Medulla oblongata (tissue), 1 donor: ENCODE data around the gene MTURN.
"Not testable (repeated sequence)": the region's sequence is repeated elsewhere in the genome, so short reads cannot be mapped to it uniquely, and the experiment has no call there.

Source experiments
- DNase-seq: peaks from one replicate; pipeline ENCODE4 v3.0.0-alpha.2; 2015; ENCODE audit errors: extremely low spot score

MTURN gene

DNA sequence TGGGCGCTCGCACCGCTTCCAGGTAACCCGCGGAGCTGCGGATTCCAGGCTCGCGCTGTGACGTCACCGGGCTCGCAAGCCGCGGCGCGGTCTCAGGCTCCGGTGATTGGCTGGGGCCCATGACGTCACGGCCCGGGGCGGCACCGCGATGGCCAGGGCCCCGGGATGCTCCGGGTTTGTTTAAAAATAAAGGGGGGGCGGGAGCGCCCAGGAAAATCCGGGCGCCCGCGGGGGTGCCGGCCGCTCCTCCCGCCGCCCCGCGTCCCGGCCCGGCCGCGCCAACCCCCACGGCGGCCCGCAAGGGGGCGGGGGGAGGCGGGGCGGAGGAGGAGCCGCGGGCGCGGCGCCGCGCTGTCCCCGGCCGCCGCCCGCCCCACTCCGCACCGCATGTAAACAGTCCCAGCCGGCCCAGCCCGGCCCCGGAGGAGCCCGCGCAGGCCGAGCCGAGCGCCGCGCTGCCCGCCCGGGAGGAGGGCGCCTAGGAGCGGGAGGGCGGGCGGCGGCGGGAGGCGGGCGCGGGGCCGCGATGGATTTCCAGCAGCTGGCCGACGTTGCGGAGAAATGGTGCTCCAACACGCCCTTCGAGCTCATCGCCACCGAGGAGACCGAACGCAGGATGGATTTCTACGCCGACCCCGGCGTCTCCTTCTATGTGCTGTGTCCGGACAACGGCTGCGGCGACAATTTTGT, at the start of gene MTURN:
TSS of gene MTURN (plus strand) at position 376 of the 690 bp plus-strand sequence. CDS start at position 527, 151 bp downstream.
- peak; percentile 88 for DNase-seq

DNA sequence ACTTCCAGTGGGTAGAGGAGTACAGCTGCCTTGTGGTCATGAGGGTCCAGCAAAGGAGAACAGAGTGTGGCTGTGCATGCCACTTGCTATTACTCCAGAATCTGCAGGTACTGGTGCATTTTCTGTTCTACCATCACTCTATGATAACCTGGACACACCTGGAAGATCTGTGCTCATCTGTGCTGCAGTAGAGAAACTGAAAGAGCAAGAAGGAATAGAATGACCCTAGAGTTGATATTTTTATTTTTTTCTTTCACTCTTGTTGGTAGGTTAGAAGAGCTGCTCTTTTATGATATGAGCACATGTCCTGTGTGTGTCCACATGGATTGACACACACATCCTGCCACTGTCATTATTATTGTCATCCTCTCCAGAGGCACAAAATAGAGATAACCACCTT, 48.3 kb upstream of the MTURN start:
- no peak for DNase-seq

DNA sequence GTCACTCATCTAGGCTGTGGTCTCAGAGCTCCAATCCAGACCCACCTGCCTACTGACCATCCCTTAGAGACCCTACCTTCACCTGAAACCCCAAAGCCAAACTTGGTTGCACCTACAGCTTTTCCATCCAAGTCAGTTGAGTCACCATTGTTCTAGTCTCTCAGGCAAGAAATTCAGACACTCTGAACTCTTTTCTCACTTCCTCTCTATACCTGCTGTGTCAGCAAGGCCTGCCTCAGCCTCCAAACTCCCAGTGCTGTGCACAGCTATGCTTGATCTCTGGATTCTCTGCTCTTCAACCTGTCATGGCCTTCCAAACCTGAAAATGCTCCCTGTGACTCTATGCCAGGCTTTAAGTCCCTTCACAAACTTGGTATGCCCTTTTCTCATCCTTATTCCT, 47.4 kb upstream of the MTURN start:
- DNase-seq: peak; percentile 37

DNA sequence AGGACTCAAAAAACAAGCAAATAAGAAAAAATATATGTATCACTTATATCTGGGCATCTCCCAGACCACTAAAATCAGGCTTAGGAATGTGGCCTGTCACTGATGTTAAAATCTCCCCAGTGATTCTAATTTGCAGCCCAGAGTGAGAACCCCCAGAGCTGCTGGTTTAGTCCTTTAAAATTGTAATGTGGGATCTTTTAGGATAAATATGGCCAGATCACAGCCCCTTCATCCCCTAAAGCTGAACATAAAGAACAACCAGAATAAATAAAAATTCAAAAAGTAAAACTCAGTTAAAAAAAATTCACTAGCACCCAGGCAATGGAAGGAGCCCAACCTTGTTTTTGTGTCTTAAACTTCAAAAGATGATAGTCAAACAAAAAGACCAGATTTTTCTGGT, 46.4 kb upstream of the MTURN start:
- DNase-seq: no peak

DNA sequence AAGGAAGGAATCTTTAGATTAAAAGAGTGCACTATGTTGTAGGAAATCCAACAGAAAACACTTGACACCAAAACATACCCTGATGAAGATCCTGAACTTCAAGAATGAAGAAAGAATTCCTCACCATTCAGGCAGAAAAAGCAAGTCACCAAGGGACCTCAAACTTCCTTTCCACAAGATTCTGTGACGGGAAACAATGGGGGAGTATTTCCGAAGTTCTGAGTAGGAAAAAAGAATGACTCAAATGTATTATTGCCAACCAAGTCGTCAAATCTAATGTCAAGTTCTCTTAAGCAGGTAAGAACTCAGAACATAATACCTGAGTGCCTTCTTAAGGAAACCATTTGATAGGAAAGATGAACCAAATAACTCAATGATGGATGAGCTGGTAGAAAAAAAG, 44.7 kb upstream of the MTURN start:
- DNase-seq: no peak

DNA sequence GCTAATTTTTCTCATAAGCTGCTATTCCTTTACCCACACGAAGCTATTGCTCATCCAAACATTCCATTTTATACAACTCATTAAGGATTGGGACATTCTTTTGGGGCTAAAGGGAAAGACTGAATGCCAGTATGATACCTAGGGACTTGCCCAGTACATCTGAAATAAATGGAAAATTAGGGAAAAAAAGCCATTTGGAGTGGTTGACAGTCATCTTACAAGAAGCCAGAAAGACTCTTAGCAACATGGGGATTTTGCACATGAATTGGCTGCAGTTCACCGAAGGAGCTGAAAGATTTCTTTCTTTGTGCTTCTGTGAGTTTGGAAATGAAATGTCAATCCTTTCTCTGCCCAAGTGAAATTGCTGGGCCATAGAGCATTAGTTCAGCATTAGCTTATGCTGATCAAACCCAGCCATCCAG, 43.3 kb upstream of the MTURN start:
- peak; percentile 28 for DNase-seq

DNA sequence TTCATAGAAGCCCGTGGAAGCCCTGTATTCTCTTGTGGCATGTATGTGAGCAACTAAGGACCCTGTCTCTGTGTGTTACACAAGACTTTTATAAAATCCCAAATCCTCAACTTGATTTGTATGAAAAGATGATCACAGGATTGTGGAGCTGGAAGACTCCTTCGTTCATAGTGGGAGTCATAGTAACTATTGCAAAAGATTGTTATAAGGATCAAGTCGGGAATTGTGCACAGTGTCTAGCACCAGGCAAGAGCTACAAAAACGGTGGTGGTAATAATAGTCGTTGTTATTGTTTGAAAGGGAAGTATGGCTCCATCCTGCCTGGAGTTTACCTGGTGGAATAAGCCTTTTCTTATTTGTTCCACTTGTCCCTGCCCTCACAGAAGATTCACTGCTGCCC, 42.8 kb upstream of the MTURN start:
- DNase-seq: no peak

DNA sequence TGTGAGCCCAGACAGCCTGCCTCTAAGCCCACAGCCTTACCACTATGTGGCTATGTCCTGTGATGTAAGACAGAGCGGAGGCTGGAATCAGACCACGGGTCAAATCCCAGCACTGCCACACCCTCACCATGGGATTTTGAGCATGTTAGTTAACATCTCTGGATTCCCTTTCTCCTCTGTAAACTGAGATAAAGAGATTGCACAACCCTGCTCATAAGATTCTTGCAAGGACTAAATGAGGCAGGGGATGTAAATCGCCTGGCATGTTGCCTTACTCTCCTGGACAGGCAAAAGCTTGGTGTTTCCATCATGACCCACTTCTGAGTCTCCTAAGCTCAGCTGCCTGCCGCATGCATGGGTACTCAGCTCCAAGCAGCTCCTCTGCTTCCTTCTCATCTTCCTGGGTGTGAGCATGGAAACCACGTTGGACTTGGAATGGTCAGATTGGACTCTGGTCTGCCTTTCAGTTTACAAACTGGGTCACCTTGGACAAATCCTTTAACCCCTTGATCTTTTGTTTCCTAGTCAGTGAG, 41.3 kb upstream of the MTURN start:
- DNase-seq: no peak

DNA sequence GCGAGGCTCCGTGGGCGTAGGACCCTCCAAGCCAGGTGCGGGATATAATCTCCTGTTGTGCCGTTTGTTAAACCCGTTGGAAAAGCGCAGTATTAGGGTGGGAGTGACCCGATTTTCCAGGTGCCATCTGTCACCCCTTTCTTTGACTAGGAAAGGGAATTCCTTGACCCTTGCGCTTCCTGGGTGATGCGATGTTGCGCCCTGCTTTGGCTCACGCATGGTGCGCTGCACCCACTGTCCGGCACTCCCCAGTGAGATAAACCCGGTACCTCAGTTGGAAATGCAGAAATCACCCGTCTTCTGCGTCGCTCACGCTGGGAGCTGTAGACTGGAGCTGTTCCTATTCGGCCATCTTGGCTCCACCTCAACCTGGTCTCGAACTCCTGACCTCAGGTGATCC, 36.2 kb upstream of the MTURN start:
- DNase-seq: not testable (repeated sequence)

DNA sequence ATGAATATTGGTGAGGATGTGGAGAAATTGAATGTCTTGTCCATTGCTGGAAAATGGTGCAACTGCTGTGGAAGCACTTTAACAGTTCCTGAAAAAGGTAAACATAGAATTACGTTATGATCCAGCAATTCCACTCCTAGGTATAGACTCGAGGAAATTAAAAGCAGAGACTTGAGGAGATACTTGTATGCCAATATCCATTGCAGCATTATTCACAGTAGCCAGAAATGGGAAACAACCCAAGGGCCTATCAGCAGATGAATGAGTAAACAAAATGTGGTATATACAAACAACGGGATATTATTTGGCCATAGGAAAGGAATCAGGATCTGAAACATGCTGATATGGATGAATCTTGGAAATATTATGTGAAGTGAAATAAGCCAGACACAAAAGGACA, 32.5 kb upstream of the MTURN start:
- DNase-seq: no peak

DNA sequence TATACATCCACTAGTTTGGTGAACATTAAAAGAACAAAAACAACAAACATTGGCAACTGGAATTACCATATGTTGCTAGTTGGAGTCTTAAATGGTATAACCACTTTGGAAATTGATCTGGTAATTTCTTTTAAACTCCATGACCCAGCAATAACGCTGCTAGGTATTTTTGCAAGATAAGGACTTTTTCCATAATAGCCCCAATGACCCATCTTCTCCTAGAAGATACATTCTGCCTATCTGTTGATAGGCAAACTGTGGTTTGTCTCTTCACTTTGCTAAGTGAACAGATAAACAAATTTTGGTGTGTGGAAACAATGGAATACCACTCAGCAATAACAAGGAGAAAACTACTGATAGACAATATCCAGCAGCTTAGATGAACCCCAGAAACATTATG, 30.6 kb upstream of the MTURN start:
- DNase-seq: no peak

DNA sequence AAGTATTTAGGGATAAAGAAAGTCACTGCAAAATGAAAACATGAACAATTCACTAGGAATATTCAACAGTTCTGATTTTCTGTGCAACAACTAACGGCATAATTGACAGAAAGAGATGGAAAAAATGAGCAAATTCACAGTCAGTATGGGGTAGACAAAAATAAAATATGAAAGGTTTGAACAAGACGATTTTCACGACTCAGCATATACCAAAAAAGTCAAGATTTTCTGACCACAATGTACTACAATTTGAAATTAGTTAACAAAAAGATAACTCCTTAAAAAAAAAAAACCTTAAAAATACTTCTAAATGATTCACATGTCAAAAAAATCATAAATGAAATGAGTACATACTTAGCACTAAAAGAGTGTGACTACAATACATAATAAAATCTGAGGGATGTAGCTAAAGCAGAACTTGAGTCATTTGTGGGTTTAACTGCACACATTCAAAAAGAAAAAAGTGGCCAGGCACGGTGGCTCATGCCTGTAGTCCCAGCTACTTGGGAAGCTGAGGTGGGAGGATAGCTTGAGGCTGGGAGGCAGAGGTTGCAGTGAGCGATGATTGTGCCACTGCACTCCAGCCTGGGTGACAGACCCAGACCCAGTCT, 22.6 kb upstream of the MTURN start:
- DNase-seq: no peak

DNA sequence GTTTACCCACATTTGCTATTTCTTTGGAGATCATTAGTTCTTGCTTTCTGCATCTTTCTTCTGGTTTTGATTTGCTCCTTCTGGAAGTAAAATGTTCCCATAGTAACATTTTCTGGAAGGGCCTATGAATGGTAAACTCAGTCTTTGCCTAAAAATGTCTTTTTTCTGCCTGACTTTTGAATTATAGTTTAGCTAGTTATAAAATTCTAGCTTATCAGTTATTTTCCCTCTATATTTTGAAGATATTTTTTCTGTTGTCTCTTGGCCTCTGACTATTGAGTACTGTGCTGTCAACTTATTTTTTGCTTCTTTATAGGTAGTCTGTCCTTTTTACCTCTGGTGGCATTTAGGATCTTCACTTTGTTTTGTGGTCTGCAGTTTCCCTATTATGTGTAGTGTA, 21.6 kb upstream of the MTURN start:
- DNase-seq: no peak

DNA sequence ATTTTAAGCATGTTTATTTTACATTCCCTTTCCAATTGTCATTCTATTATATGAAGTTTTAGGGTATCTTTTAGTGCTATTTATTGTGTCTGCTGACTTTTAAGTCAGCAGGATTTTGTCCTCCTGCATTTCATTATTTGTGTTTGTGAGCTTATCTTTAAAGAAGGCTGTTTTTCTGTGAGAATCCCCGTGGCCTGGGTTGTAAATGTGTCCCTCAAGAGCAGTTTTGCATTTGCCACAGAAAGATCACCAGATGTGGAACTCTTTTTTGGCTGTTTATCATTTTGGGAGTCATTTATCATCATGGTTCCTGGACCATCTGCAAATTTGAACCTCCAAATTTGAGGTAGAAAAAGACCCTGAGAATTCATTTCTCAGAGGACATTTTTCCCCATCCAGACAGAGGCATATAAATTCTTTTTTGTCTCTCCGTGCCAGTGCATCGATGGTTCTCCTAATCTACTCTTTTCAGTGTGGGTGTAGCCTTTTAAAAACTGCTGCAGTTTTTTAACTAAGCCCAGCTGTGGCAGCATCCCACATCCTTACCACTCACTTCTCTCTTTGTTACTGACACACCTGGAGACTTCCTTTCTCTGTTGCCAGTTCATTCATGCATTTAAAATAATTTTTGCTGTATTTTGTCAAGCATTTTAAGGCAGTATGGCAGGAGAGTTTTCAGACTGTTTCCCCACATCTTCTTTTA, 20.1 kb upstream of the MTURN start:
- no peak for DNase-seq

DNA sequence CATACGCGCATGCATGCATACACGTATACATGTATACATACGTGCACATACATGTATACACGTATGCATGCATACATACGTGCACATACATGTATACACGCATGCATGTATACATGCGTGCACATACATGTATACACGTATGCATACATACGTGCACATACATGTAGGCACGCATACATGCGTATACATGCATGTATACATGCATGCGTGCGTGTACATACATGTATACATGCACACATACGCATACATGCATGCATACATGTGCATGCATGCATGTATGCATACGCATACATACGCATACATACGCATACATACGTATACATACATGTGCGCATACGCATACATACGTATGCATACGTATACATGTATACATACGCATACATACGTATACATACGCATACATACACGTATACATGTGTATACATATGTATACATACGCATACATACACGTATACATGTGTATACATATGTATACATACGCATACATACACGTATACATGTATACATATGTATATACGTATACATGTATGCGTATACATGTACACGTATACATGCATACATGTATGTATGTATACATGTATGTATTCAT, 19.0 kb upstream of the MTURN start:
- DNase-seq: no peak

DNA sequence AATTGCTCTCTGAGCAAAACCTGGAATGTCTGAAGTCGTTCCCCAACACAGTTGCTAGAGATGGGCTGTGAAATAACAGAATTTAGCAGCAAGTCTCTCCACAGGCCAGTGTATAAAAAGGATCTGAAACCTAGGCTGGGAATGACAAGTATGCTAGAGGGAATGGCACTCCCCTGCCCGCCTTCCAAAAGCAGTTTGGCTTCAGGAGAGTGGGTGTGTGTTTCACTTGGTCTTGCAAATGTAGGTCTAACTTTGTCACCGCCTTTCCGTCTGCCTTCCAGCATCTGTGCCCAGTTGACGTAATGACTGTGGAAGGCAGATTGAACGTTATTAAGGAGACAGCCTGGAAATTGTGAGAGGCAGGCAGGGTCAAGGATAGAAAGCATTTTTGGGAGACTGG, 18.0 kb upstream of the MTURN start:
- no peak for DNase-seq

DNA sequence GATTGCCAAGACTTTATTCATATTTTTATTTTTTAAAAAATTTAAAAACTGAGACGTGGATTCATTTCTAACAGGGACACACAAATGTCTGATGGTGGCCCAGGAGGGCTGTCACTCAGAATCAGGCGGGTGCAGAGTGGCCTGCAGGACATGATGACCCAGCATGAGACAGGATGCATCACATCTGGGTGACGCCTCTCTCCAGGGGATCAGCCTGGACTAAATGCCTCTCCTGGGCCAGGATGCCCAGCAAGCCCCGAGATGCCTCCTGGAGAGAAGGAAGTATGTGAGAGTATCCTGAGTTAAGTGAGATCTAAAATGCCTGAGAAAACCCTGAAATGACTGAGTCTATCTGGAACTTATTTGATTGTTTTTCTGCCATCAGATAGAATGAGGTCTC, 16.9 kb upstream of the MTURN start:
- no peak for DNase-seq

DNA sequence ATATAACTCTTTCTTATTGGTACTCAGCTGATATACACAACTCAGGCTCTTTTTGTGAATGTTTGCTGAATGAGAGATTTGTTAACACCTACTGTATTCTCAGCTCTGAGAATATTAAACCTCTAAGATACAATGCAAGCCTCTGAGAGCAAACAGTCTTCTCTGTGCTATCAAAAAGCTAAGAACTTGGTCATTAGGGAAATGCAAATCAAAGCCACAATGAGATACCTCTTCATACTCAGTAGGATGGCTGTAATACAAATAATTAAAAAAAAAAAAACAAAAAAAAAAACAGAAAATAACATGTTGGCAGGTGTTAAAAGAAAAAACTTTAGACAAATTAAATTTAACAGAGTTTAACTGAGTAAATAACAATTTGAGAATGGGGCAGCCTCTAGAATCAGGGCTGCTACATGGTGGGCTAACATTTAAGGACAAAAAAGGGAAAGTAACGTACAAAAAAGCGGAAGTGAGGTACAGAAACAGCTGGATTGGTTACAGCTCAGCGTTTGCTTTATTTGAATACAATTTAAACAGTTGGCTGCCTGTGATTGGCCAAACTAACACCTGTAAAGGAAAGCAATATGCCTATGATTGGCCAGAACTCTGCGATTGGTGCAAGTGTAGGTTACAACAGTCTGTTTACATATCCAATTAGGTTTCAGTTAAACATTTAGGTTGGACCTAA, 14.8 kb upstream of the MTURN start:
- no peak for DNase-seq

DNA sequence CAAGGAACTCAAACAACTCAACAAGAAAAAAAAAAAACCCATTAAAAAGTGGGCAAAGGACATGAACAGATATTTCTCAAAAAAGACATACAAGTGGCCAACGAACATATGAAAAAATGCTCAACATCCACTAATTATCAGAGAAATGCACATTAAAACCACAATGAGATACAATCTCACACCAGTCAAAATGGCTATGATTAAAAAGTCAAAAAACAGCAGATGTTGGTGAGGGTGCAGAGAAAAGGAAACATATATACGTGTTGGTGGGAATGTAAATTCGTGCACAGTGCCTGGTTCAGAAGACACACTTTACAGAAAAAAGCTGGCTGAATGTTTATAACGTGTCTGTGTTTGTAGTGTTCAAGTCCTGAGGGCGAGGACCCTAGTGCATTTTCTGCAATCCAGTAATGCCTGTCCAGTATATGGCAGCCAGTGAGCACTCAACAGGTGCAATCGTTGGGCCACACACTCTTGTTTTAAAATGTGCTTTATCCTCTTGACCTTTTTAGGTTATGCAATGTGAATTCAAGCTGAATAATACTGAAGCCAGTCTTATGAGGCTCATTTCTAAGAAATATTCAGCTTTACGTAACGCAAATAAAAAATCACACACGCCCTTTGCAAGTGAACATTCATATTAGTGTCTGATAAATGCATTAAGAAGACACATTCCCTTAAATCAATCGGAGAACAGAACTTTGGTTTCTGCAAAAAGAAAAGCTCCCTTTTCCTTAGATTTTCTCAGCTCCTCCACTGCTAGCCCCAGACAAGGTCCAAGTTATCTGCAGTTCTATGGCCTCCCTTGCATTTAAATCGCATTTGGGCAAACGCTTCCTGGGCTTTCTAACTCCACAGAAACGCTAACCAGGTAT, 813 bp upstream of the MTURN start:
- no peak for DNase-seq

DNA sequence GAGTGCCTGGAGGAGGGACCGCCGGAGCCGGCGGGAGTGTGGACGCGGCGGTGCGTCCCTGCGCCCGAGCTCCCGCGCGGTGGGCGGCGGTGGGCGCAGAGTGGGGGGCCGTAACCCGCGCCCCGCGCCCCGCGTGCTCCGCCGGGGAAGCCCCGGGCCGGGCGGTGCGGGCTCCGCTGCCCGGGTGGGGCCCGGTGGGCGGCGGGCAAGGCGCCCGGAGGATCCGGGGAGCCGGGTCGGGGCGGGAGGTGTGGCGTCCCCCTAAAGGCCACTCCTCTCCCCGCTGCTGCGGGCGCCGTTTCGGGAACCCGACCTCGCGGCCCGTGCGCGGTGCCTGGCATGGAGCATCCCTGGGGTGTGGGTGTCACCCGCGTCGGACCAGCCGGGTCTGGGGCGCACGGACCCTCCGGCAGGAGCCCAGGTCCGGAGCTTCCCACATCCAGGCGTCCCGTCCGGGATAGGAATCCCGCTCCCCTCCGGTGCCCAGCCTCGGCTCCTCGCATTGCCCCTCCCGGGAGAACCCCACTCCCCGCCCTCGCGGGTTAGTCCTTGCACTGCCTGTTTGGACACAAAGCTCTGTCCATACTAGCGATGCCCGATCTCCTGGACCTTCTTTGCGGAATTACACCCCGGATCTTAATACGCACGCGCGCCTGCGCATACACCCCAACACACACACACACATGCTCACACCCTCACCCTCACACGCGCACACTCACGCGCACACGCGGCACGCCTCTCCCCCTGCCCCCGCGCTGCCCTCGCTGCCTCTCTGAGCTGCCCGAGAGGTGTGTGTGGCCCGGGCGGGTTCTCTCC, 723 bp downstream of the MTURN start:
- peak; percentile 81 for DNase-seq
